ENCODE measurements around the gene LUC7L.
A peak's percentile ranks its signal among the peaks of the same experiment; 100 is the strongest.
"Not testable (repeated sequence)": the region's sequence is repeated elsewhere in the genome, so short reads cannot be mapped to it uniquely, and the experiment has no call there.

The LUC7L gene
- 175 reads per million, percentile 91 among the genes with 10 or more reads in this experiment for total RNA-seq

- peak; percentile 83 for DNase-seq
These were observed at the start of gene LUC7L for GRCh38 chr16:228852-229730. Gene LUC7L, minus strand, starts transcription at chr16:229449. Its CDS starts 110 bp downstream, at chr16:229339.

GRCh38 chr16:278863-279366, 49.7 kb upstream of the LUC7L start:
- no peak for DNase-seq

GRCh38 chr16:276426-277077, 47.3 kb upstream of the LUC7L start:
- no peak for DNase-seq

- DNase-seq: no peak
These were observed 46.6 kb upstream of the LUC7L start, which contains the start of gene RGS11 for GRCh38 chr16:275786-276232. Gene RGS11, minus strand, starts transcription at chr16:275944. Its CDS starts 33 bp downstream, at chr16:275911.

GRCh38 chr16:275041-275641, 45.9 kb upstream of the LUC7L start:
- no peak for DNase-seq

GRCh38 chr16:273547-274421, 44.5 kb upstream of the LUC7L start:
- DNase-seq: no peak

GRCh38 chr16:272633-273546, 43.6 kb upstream of the LUC7L start:
- no peak for DNase-seq

- DNase-seq: no peak
These were observed 41.4 kb upstream of the LUC7L start for GRCh38 chr16:270381-271255.

- DNase-seq: no peak
These were observed 40.0 kb upstream of the LUC7L start for GRCh38 chr16:269061-269796.

GRCh38 chr16:268141-269053, 39.1 kb upstream of the LUC7L start:
- no peak for DNase-seq

- not testable (repeated sequence) for DNase-seq
These were observed 38.3 kb upstream of the LUC7L start for GRCh38 chr16:267562-267961.

GRCh38 chr16:266258-267164, 37.3 kb upstream of the LUC7L start:
- no peak for DNase-seq

GRCh38 chr16:265711-266110, 36.5 kb upstream of the LUC7L start:
- DNase-seq: no peak

- no peak for DNase-seq
These were observed 35.8 kb upstream of the LUC7L start for GRCh38 chr16:265002-265529.

- DNase-seq: no peak
These were observed 35.2 kb upstream of the LUC7L start for GRCh38 chr16:264440-264951.

GRCh38 chr16:263944-264343, 34.7 kb upstream of the LUC7L start:
- no peak for DNase-seq

All from effector CD4-positive, alpha-beta T cell (primary cell).